BE2C (cell line): Measurements from ENCODE around the gene SNX5.
A peak's percentile ranks its signal among the peaks of the same experiment; 100 is the strongest.

Experiments used
- DNase-seq: peaks from one replicate; pipeline ENCODE4 v3.0.0-alpha.2; 2020
- H3K27me3 ChIP-seq: fragments of 250-450 bp; sonication (Bioruptor Pico); 2 replicates; pipeline ENCODE4 v1.5.1; 2020; ENCODE audit warnings: mild to moderate bottlenecking
- H3K36me3 ChIP-seq: fragments of 250-450 bp; sonication (Bioruptor Pico); 2 replicates; pipeline ENCODE4 v1.5.1; 2020; ENCODE audit warnings: mild to moderate bottlenecking
- H3K4me1 ChIP-seq: fragments of 250-450 bp; sonication (Bioruptor Pico); 2 replicates; pipeline ENCODE4 v1.5.1; 2020
- H3K4me3 ChIP-seq: 2 replicates; pipeline ENCODE4 v1.5.1; 2011; ENCODE audit warnings: low read depth, low read length
- H3K9me3 ChIP-seq: fragments of 250-450 bp; sonication (Bioruptor Pico); 2 replicates; pipeline ENCODE4 v1.5.1; 2020
- CTCF ChIP-seq: IDR thresholded peaks from 2 replicates; pipeline ENCODE4 v1.5.1; 2012; ENCODE audit warnings: mild to moderate bottlenecking, low read depth, low read length

SNX5 gene

DNA sequence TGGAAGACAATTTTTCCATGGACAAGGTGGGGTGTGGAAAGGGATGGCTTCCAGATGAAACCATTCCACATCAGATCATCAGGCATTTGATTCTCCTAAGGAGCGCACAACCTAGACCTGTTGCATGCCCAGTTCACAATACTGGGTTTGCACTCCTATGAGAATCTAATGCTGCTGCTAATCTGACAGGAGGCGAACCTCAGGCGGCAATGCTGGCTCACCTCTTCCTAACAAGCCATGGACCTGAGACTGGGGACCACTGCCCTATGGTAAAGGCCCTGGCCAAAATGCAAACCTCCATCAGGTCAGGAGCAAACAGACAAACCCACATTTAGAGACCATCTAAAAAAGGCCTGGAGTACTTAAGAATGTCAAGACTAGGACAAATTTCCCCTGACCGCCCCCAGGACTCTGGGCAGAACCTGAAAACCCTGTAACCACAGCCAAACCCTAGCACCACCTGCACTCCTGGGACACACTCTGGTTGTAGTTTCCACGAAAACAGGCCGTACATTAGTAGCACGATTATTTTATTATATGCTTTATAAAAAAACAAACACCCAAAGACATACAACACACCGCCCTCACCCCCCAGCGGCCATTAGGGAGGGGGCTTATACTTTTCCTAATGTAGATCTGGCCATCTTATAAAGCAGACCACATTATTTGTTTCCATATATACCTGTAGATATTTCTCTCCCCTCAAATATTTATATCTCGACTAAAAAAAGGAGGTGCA, 27.3 kb downstream of the SNX5 start:
- Histone ChIP-seq H3K36me3 (peaks cover 60% of the 10 kb centered on the region), H3K4me3 (no peak overlapping the region), H3K9me3 (no peaks in the 10 kb centered on the region), H3K27me3 (no peaks in the 10 kb centered on the region), H3K4me1 (no peaks in the 10 kb centered on the region; the same call in 1 of the 2 replicates)
- no peak for DNase-seq
- TF ChIP-seq CTCF, result no peak

- no peak for DNase-seq
These were observed 28.2 kb downstream of the SNX5 start for GRCh38 chr20:17940224-17940971.

GRCh38 chr20:17939622-17940223, 28.9 kb downstream of the SNX5 start:
- no peak for DNase-seq
- Histone ChIP-seq H3K36me3 (peaks cover 45% of the 10 kb centered on the region), H3K4me3 (no peak overlapping the region), H3K27me3 (no peaks in the 10 kb centered on the region), H3K9me3 (no peaks in the 10 kb centered on the region), H3K4me1 (no peaks in the 10 kb centered on the region; the same call in 1 of the 2 replicates)
- no peak for TF ChIP-seq CTCF

More at GRCh38 chr20:17940224-17940971, 28.2 kb downstream of the SNX5 start:
- H3K9me3 ChIP-seq, result no peaks in the 10 kb centered on the region
- no peaks in the 10 kb centered on the region; the same call in 1 of the 2 replicates for H3K4me1 ChIP-seq
- H3K36me3 ChIP-seq, result peaks cover 52% of the 10 kb centered on the region
- H3K4me3 ChIP-seq, result no peak overlapping the region
- no peaks in the 10 kb centered on the region for H3K27me3 ChIP-seq
- TF ChIP-seq CTCF, result no peak

GRCh38 chr20:17938871-17939619, 29.5 kb downstream of the SNX5 start:
- TF ChIP-seq CTCF, result peak; percentile 95
- no peaks in the 10 kb centered on the region for H3K27me3 ChIP-seq
- DNase-seq, result peak; percentile 79
- no peak overlapping the region for H3K4me3 ChIP-seq
- H3K9me3 ChIP-seq, result no peaks in the 10 kb centered on the region
- H3K36me3 ChIP-seq, result peaks cover 38% of the 10 kb centered on the region
- H3K4me1 ChIP-seq, result no peaks in the 10 kb centered on the region; the same call in 1 of the 2 replicates

- no peak for DNase-seq
- Histone ChIP-seq H3K4me1 (no peaks in the 10 kb centered on the region; the same call in 1 of the 2 replicates), H3K4me3 (no peak overlapping the region), H3K36me3 (peaks cover 18% of the 10 kb centered on the region), H3K9me3 (no peaks in the 10 kb centered on the region), H3K27me3 (no peaks in the 10 kb centered on the region)
- no peak for TF ChIP-seq CTCF
These were observed 31.5 kb downstream of the SNX5 start for GRCh38 chr20:17936761-17937732.
